Erythroblast (primary cell): ENCODE results near the gene HDAC4.
"Not testable (repeated sequence)": the region's sequence is repeated elsewhere in the genome, so short reads cannot be mapped to it uniquely, and the experiment has no call there.

Experiments
- DNase-seq, 2 experiments: peaks; one replicate each; lab custom pipeline; 2025; lab: John Stamatoyannopoulos, UW
- GATA1 ChIP-seq: IDR thresholded peaks from 2 replicates; pipeline ENCODE4 v1.6.1; 2011; ENCODE audit warnings: low read depth, mild to moderate bottlenecking, control low read depth, low read length, moderate library complexity
- POLR2A ChIP-seq: IDR thresholded peaks from 2 replicates; pipeline ENCODE4 v1.6.1; 2011; ENCODE audit warnings: mild to moderate bottlenecking, low read length

Gene HDAC4

DNA sequence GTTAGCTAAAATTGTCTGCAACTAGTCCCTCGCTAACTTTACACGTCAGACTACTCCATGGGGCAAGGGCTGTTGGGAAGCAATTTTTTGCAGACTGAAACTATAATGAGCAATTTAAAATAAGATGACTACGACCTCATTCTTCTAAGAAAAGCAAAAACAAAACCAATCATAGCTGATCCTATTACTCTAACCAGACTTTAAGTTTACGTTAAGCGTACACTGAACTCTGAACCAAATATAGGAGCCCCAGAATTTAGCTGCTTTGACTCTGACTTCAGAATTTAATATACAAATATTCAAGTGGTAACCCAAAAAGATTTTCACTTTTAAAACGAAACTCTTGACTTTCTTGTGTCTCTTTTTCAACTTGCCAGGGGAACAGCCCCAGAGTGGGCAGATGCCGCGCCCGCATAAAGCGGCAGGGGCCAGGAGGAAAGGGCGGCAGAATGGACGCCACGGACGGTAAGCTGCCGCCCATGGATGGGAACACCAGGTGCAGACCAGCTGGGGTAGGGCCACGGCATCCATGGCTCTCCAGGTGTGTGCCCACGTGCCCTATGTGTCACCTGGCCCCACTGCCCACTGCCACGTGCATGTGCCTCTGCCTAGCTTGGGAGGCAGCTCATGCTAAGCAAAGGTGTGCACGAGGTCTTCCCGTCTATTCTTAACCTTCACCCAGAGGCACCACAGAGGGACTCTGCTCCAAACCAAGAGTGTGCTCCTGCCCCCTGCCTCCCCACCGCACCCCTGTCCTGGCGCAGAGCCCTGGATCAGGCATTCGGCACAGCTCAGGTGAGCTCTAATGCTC, 217.6 kb downstream of the HDAC4 start:
- TF ChIP-seq POLR2A = no peak
- no peak for TF ChIP-seq GATA1
- DNase-seq = no peak

DNA sequence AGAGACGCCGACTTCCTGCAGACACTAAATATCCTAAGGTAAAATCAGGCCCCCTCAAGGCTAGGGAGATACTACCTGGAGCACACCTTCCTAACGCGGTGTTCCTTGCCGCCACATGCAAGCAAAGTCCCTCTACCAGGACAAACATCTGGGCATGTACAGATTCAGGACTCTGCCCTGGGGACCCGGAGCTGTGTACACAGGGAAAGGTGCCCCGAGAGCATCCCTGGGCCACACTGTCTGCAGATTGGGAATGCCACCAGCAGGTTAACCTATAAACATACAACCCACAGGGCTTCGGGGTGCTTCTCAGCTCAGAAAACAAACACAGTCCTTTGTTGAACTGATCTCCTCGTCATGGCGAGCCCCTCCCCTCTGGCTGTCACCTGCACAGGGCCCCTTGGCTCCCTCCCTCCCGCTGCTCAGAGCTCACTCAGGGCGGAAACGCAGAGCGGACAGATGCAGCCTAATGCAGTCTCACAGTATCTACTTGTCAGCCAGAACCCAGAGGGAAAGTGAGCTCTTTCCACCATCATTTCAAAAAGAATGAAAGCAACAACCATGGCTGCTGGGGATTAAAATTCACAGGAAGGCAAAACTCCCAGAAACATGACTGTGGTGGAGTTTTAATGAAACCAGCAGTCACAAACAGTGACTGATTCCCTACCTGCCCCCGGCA, 218.8 kb downstream of the HDAC4 start:
- TF ChIP-seq POLR2A = no peak
- TF ChIP-seq GATA1 = no peak
- no peak for DNase-seq

DNA sequence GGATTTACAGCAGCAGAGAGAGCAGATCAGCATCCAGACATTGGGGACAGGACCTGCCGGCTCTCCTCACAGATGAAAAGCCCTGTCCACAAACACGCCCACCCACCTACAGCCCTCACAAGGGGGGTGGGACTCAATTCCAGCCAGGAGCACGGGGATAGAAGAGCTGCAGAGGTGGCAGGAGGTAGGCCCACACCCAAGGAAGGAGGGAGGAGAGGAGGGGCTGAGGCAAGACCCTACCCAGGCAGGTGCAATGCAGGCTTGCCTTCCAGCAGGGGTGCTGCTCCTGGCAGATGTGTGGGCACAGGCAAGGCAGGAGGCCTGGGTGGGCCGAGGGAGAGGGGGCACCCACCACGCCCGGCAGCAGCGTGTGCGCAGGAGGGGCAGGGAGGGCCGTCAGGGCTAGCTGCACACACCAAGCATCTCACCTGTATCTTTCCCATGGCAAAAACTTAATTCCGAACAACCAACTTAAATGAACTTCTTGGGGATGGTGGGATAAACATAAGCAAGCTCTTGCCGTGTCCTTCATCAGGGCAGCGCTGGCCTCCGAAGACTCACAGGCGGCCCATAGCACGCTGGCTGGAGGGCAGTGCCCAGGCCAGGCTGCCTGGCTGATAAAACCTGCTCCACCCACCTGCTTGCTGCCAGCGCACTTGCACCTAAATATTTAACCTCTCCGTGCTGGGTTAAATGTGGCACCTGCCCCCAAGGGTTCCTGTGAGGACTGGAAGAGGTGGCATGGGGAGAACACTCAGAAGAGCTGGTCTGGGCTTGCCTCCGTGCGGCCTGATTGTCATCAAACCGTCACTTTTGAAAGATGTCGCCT, 219.5 kb downstream of the HDAC4 start:
- TF ChIP-seq POLR2A = no peak
- TF ChIP-seq GATA1 = no peak
- DNase-seq = no peak

DNA sequence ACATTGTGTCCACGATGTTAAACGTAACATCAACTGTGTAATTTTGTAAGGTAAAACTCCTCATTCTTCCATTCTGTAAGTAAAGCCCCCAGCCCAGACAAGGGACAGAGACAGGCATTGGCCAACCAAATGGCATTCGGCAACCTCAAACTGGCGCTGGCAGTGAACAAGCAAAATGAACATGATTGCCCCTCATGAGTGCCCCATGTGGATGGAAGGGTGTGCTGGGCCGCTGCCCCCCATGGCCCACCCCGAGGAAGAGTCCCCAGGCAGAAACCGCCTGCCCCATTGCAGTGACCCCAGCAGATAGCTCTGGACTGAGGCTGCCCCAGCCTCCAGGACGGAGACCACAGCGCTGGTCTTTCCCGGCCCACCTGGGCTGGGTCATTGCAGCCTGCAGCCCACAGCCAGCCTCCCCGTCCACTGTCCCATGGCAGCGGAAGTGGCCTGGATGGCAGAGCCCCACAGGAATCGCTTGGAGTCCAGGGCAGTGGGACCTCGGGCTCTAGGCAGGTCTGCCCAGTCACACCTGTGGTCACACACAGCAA, 220.2 kb downstream of the HDAC4 start:
- TF ChIP-seq POLR2A (no peak), GATA1 (no peak)
- DNase-seq = no peak

DNA sequence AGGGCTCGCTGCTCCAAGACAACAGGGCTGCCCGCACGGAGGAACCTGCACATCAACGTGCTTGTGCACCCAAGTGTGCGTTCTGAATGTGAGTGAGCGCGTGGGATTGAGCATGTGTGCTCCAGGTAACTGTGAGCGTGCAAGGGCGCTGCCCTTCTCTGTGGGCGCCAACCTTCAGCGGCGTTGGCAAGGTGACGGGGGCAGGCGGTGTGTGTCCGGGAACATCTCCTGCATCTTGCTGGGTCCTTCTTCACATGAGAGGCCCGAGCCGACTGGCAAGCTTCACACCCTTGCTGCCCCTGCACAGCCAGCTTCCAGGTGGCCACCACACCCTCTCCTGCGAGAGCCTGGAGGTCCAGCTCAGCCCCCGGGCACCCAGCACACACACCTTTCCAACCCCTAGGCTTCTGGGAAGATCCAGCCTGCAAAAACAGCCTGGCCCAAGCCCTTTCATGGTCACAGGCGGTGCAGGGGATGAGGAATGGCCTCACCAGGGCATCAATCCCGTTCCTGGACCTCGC, 220.9 kb downstream of the HDAC4 start:
- TF ChIP-seq GATA1 = no peak
- no peak for TF ChIP-seq POLR2A
- no peak for DNase-seq

DNA sequence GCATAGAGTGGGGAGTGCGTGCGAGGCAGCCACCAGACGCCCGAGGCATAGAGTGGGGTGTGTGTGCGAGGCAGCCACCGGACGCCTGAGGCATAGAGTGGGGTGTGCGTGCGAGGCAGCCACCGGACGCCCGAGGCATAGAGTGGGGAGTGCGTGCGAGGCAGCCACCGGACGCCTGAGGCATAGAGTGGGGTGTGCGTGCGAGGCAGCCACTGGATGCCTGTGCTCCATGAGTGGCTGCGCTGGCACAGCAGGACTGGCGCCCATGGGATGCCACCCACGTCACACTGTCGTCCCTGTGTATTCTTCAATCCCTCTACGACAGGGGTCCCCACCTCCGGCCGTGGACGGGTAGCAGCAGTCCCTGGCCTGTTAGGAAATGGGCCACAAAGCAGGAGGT, 221.9 kb downstream of the HDAC4 start:
- TF ChIP-seq GATA1 (no peak), POLR2A (no peak)
- DNase-seq = no peak

DNA sequence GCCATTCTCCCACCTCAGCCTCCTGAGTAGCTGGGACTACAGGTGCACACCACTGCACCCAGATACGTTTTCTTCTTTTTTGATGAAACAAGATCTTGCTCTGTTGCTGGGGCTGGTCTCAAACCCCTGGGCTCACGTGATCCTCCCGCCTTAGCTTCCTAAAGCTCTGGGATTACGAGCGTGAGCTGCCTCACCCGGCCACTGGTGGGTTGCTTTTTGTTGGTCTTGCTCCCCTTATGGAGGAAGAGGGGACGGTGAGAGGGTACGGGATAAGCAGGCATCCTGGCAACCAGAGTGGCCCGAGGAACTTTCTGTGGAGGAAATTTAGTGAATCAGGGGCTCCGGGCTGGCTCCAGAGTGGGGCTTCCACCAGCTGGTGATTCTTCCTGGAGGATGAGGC, 222.3 kb downstream of the HDAC4 start:
- TF ChIP-seq POLR2A = no peak
- no peak for TF ChIP-seq GATA1
- DNase-seq = no peak

DNA sequence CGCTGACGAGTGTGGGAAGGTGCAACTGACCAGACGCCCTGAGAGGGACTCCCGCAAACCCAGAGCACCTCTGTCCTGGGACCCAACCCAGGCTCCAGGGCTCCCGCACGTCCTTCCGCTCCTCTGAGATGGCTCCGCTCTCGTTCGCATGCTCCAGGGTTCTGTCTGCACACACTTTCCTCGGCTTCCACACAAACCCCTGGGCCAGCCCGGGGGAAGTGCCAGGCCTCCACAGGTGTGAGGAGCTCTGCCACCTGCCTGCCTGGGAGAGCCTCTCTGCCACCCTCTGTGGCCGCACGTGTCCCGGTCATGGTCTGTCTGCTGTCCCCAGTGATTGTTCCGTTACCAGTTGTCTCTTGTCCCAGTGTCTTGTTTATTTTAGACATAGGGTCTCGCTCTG, 222.9 kb downstream of the HDAC4 start:
- no peak for DNase-seq
- TF ChIP-seq POLR2A (no peak), GATA1 (no peak)

DNA sequence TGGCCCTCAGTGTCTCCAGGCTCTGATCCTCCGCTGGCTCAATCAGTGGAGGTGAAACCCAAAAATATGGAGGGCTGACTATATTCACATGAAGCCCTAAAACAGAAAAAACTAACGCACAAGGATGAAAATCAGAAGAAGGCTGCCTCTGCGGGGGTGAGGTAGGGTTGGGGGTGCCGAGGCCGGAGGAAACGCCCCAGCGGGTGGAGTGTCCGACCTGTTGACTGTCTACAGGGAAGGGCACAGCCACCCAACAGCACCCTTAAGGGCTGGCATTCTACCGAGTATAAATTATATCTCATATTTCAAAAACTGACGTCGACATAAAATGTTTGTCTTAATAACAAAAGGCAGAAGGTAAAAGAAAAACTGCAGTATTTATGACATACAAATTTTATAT, 223.5 kb downstream of the HDAC4 start:
- no peak for DNase-seq
- TF ChIP-seq GATA1 = no peak
- no peak for TF ChIP-seq POLR2A

DNA sequence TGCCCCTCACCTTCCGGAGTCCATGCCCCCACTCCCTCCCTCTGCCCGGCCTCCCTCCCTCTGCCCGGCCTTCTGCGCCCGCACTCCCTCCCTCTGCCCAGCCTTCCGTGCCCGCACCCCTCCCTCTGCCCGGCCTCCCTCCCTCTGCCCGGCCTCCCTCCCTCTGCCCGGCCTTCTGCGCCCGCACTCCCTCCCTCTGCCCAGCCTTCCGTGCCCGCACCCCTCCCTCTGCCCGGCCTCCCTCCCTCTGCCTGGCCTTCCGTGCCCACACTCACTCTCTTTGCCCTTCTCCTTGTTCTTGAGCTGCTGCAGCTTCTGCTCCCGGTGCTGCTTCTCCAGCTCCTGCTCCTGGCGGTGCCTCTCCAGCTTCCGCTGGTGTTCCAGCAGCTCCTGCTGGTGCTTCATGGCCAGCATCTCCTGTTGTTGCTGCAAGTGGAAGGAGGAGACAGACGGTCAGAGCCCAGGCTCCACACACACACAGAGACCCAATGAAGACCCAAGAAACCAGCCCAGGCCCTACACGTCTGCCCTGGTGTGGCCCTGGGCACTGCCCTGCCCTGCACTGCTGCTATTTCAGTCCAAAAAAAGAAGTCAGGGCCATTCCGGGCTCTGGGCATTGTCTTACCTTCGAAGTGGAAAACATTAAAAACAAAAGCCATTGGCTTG, 224.5 kb downstream of the HDAC4 start:
- not testable (repeated sequence) for DNase-seq

DNA sequence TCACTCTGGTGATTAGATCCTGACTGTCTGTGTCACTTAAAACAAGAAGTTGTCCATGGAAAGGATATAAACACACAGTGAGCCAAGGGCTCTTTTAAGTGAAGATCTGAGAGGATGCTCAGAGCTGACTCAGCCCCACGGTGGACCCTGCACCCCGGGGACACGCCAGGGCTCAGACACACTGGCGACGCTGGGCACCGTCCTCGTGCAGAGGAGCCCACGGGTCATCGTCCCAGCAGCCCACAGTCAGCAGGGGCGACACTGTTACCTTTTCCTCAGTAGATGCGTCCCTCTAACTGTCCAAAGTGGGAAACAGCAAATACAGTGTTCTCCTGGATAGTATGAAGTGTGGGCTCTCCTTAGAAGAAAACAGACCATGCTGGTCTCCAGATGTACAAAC, 225.6 kb downstream of the HDAC4 start:
- TF ChIP-seq POLR2A (no peak), GATA1 (no peak)
- no peak for DNase-seq

DNA sequence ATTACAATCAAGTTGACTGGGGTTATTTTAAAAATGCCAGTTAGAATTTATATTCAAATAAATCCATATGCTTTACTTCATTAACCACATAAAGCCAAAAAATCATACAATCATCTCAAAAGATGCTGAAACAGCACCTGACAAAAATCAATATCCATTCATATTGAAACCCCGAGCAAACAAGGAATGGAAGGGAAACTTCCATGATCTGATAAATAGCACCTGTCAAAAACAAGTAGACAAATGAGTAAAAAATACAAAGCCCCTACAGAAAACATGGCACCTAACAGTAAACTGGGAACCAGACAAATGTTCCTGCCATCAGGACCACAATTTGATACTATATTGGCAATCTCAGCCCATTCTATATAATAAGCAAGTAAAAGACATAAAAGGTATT, 227.5 kb downstream of the HDAC4 start:
- DNase-seq = no peak
- TF ChIP-seq POLR2A = no peak
- no peak for TF ChIP-seq GATA1

DNA sequence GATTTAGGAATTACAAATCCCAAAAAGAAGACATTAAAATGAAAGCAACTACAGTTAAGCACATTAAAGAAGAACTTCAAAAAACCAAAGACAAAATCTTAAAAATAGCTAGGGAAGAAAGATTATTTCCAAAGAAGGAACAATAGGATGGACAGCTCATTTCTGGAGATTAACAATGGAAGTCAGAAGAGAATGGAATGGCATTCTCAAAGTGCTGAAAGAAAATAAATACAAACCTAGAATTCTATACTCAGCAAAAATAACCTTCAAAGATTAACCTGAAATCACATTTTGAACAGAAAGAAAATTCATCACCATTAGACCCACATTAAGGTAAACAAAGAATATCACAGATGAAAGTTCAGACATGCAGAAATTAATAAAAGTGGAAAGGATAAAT, 229.2 kb downstream of the HDAC4 start:
- no peak for DNase-seq
- TF ChIP-seq POLR2A (no peak), GATA1 (no peak)
